K562 treated with DMSO at 1 percent for 12 hours (cell line): ENCODE measurements around the gene ZNF155. TPM values are rescaled to one million over a fixed set of nuclear protein-coding genes. Genes with fewer than 3 reads are reported as not detected.

ENCODE experiments used
- total RNA-seq: library from RNA; unstranded; fragments of 300-600 nt; gene quantifications from 2 replicates; pipeline ENCODE4 v1.2.3, GENCODE V29; 2022; ENCODE audit not compliant: insufficient read depth

ZNF155 gene
- not detected in 2 replicates for total RNA-seq

DNA sequence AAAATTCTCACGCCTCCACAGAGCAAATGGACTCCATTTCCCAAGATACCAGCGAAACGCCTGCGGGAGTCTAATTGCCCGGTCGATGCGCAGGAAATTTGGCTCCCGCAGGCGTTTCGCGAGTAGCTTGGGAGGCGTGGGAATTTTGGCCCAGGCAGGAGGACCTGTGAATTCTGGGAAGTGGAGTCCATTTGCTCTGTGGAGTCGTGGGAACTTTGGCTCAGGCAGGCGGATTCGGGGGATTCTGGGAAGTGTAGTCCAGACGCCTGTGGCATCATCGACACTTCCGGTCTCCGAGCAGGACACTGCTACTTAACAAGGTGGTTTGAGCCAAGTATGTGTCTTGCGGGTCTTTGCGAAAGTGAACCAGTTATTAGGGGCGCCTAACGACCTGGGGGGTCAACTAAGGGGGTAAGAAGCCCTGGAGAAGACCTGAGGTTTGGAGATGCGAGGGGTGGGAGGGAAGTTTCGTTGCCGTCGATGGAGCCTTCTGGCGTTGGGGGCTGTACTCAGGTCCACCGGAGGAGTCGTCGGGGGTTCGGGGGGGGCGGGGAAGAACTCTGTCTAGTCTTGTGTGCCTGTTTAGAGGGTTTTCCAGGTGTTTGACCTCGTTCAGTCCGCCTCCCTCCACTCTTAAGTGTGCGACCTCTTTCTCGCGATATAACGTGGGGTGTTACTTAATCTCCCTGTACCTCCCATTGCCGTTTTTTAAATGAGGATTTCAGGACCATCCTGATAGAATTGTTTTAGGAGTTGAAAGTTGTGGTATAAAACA is at the start of gene ZNF155:
TSS of gene ZNF155 (plus strand) at position 277 of the 775 bp plus-strand sequence. CDS start 4,356 bp downstream, outside the sequence.

DNA sequence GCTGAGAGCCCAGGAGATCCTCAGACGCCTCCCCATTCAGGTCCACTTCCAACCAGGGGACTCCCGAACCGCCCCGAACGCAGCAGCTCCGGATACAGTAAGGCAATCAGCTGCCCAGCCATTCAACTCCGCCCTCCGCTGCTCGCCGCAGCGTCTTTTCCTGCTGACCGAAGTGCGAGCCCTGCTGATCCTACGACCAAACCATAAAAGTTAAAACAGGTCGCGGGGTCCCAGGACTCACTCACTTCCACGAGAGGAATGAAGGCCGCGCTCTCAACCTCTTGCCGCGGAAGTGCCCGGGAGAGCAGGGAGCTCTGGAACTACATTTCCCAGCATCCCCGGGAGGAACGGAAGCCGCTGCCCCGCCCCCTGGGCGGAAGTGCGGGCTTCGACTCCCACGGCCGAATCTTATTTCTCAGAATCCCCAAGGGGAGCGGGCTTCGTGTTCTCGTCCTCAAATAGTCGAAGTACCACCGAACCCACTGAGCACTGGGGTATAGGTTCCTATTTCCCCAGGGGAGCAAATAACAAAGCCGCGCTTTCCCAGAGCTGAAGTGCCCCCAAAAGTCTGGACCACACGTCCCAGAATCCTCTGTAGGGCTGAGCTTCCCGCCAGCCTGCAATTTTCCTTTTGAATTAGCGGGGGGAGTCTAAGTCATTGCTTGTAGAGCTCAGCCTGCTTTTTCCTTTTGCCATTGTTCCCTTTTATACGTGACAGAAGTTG is 48.8 kb upstream of the ZNF155 start, which contains the start of gene ZNF45:
TSS of gene ZNF45 (minus strand) at position 298 of the 724 bp plus-strand sequence. CDS start 13,097 bp downstream, outside the sequence.

DNA sequence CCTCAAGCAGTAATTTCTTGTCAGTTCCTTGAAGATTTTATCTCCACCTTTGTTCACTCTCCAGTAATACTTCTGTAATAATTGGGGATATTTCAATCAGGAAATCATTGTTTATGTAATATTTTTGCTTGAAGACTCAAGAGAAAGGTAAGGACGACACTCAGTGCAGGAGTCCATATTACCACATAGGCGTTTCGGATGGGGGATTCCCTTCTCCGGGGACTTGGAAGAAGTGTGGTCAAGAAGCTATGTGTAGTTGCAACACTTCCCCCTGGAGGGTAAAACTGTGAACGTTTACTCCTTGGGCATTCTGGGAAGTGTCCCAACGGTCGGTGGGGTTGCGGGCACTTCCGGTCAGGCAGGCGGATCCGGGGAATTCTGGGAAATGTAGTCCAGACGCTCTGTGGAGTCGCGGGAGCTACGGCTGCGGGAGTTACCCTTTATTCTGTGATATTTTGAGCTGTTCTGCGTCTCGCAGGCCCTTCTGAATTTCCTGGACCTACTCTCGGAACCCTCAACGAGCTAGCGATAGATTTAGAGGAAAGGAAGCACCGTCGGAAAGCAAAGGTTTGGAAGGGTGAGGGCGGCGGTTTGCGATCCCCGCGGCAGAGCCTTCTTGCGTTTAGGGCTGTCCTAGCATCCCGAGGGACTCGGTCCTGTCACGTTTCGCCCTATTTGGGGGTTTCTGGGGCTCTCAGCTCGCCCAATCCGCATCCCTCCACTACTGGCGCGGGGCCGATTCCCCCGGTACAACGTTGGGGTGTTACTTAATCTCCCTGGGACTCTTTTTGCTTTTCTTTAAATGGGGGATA is 32.9 kb upstream of the ZNF155 start, which contains the start of gene ZNF221:
TSS of gene ZNF221 (plus strand) at position 395 of the 812 bp plus-strand sequence. CDS start 11,499 bp downstream, outside the sequence.

DNA sequence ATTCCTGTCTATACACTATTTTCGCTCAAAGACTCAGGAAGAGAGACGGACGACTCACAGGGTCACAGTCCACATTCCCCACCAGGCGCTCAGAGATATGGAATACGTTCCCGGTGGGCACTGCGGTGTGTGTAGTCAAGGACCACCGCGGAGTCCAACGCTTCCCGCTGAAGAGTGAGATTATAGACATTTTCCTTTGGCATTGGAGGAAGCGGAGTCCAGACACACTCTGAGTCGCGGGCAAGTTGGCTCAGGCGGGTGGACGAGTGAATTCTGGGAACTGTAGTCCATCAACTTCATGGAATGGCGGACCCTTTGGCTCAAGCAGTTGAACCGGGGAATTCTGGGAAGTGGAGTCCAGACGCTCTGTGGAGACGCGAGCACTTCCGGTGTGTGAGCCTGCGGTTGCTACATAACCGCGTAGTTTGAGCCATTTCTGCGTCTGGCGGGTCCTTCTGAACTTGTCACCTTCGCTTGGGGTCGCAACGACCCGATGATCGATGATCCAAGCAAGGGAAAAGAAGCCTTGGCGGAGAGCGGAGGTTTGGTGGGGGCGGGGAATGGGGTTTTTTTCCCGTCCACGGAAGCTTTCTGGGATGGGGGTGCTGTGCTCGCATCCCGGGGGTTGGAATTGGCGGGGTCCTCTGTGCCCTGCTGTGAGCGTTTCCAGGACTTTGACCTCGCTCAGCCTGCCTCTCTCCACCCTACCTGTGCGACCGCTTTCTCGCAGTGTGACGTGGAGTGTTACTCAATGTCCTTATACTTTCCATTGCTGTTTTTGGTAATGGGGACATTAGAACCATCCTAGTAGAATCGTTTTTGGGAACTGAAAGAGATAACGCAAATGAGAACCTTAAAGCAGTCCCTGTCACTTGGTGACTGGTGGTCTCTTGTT is 18.8 kb downstream of the ZNF155 start, which contains the start of gene ZNF230:
TSS of gene ZNF230 (plus strand) at position 392 of the 895 bp plus-strand sequence. CDS start 4,122 bp downstream, outside the sequence.

DNA sequence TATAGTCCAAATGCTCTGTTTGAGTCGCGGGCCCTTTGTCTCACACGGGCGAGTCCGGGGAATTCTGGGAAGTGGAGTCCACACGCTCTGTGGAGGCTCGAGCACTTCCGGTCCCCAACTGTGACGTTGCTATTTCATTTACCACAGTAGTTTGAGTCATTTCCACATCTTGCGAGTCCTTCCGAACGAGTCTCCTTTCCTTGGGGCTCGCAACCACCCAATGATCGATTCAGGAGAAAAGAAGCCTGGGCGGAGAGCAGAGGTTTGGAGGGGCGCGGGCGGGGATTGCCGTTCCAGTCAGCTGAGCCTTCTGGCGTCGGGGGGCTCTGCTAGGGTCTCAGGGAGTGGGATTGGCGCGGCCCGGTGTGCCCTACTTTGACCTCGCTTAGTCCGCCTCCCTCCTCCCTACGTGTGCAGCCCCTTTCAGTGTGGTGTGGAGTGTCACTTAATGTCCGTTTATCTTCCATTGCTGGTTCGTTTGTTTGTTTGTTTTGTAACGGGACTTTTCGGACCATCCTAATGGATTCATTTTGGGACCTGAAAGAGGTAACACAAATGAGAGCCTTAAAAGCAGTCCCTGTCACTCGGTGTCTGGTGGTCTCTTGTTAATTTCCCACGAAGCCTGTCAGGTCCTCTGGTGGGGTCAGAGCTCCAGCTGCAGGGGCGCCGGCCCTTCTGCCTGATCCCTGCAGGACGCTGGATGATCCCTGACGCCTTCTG is 41.4 kb downstream of the ZNF155 start, which contains the start of gene ZNF222:
TSS of gene ZNF222 (plus strand) at position 163 of the 720 bp plus-strand sequence. CDS start at position 221, 58 bp downstream.

Other genes starting within 250 kb of the ZNF155 start
- 24.8 and 38.4 TPM in 2 replicates for gene SMG9, start 229.2 kb upstream of the ZNF155 start, total RNA-seq
- 8.2 and 11.0 TPM in 2 replicates for gene KCNN4, start 203.2 kb upstream of the ZNF155 start, total RNA-seq
- 1.4 TPM in 1 of 2 replicates, not detected in the other for gene LYPD5, start 181.7 kb upstream of the ZNF155 start, total RNA-seq
- gene ZNF283, start 156.9 kb upstream of the ZNF155 start, total RNA-seq, result 1.5 and 5.6 TPM in 2 replicates
- gene ZNF404, start 100.2 kb upstream of the ZNF155 start, total RNA-seq, result 1.1 and 1.2 TPM in 2 replicates
- gene ZNF45, start 48.9 kb upstream of the ZNF155 start, total RNA-seq, result 1.6 and 7.4 TPM in 2 replicates
- 0.60 TPM in 1 of 2 replicates, not detected in the other for gene ZNF221, start 33.0 kb upstream of the ZNF155 start, total RNA-seq
- 0.56 and 2.2 TPM in 2 replicates for gene ZNF230, start 18.8 kb downstream of the ZNF155 start, total RNA-seq
- gene ZNF222, start 41.2 kb downstream of the ZNF155 start, total RNA-seq, result 2.0 and 4.9 TPM in 2 replicates
- 1.2 and 2.3 TPM in 2 replicates for gene ZNF223, start 67.8 kb downstream of the ZNF155 start, total RNA-seq
- gene ZNF284, start 88.0 kb downstream of the ZNF155 start, total RNA-seq, result 0.31 TPM in 1 of 2 replicates, not detected in the other
- 5.7 and 7.4 TPM in 2 replicates for gene ZNF224, start 110.2 kb downstream of the ZNF155 start, total RNA-seq
- gene ZNF225, start 129.2 kb downstream of the ZNF155 start, total RNA-seq, result 0.86 and 1.3 TPM in 2 replicates
- 0.16 and 1.4 TPM in 2 replicates for gene ZNF234, start 157.4 kb downstream of the ZNF155 start, total RNA-seq
- 8.9 and 15.3 TPM in 2 replicates for gene ZNF226, start 180.9 kb downstream of the ZNF155 start, total RNA-seq
- 2.8 and 13.8 TPM in 2 replicates for gene ZNF227, start 228.3 kb downstream of the ZNF155 start, total RNA-seq